Measurements from ENCODE around the gene ACP7. TPM values are rescaled to one million over a fixed set of nuclear protein-coding genes. Genes with fewer than 3 reads are reported as not detected.

Gene ACP7
- total and polyA plus RNA-seq, 2 of the 8 experiments (the other 6 are each of a cell fraction or from before 2014, with no cell fraction given): 0.27 to 0.50 TPM

GRCh38 chr19:39104186-39104596 lies 20.0 kb downstream of the ACP7 start:
- no peak overlapping the region for H2BK12ac ChIP-seq (ENCODE audit: low read depth, low read length)
- no peaks in the 10 kb centered on the region for H3K79me2 ChIP-seq (ENCODE audit: control insufficient read depth in 1 of 2, insufficient read depth in 2 of 2, low read length in 2 of 2)
- H2AFZ ChIP-seq (ENCODE audit: low read length): no peak overlapping the region
- H2BK120ac ChIP-seq (replicated peaks; ENCODE audit: low read depth, low read length): no peak overlapping the region
- H3K9me3 ChIP-seq (ENCODE audit: insufficient read depth in 2 of 2, low read depth in 1 of 2, low read length in 1 of 2): no peaks in the 10 kb centered on the region
- TF ChIP-seq FOSL1 (IDR thresholded peaks at IDR 0.05; ENCODE audit: insufficient read depth, low read depth, low read length) (no peak), SIX5 (IDR thresholded peaks at IDR 0.05; ENCODE audit: low read depth, low read length) (no peak), EP300 (IDR thresholded peaks at IDR 0.05; ENCODE audit: borderline replicate concordance in 1 of 2, low read depth in 2 of 2, low read length in 2 of 2) (no peak)
- TF ChIP-seq, protein P1, sequence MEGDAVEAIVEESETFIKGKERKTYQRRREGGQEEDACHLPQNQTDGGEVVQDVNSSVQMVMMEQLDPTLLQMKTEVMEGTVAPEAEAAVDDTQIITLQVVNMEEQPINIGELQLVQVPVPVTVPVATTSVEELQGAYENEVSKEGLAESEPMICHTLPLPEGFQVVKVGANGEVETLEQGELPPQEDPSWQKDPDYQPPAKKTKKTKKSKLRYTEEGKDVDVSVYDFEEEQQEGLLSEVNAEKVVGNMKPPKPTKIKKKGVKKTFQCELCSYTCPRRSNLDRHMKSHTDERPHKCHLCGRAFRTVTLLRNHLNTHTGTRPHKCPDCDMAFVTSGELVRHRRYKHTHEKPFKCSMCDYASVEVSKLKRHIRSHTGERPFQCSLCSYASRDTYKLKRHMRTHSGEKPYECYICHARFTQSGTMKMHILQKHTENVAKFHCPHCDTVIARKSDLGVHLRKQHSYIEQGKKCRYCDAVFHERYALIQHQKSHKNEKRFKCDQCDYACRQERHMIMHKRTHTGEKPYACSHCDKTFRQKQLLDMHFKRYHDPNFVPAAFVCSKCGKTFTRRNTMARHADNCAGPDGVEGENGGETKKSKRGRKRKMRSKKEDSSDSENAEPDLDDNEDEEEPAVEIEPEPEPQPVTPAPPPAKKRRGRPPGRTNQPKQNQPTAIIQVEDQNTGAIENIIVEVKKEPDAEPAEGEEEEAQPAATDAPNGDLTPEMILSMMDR (IDR thresholded peaks at IDR 0.05; ENCODE audit: control extremely low read depth in 1 of 3, insufficient read depth in 1 of 3, low read depth in 1 of 3, low read length in 3 of 3): no peak
- no peak overlapping the region for H3K56ac ChIP-seq (replicated peaks; ENCODE audit: insufficient read length, low read depth, low read length)
- no peak overlapping the region for H4K8ac ChIP-seq (ENCODE audit: extremely low read depth, insufficient read depth, low read length)
- H2BK20ac ChIP-seq (ENCODE audit: low read length): no peak overlapping the region
- 81% methylated on average over 5 of the region's 5 CpGs; no CpG with 5 or more reads in 1 of the 2 experiments for WGBS, 2 experiments (ENCODE audit: extremely low coverage in 1 of 2, insufficient coverage in 1 of 2, insufficient read length in 1 of 2, insufficient replicate concordance in 2 of 2, low coverage in 1 of 2, low lambda C conversion rate in 2 of 2, missing lambda C conversion rate in 1 of 2)
- no peaks in the 10 kb centered on the region for H3K79me1 ChIP-seq (ENCODE audit: low read depth, low read length)
- no peaks in the 10 kb centered on the region for H3K36me3 ChIP-seq (ENCODE audit: control insufficient read depth in 2 of 4, insufficient read depth in 4 of 4, low read length in 3 of 4)
- no peaks in the 10 kb centered on the region for H3K4me1 ChIP-seq (replicated peaks in 1 of 4; ENCODE audit: control insufficient read depth in 3 of 4, insufficient read depth in 4 of 4, low read length in 3 of 4)
- H3K23ac ChIP-seq (ENCODE audit: insufficient read length): no peak overlapping the region
- ChIA-PET POLR2A (ENCODE audit: partially characterized antibody) (interaction anchor here (0.7 kb wide), 1 partner anchor 1079 kb away, joined by 3 read pairs; no protein-coding TSS in a partner anchor), CTCF (ENCODE audit: partially characterized antibody) (interaction anchor here (0.6 to 1.2 kb wide), 3 partner anchors 8 to 77 kb away, joined by 3 to 5 read pairs (median 4); no protein-coding TSS in a partner anchor)
- H3K18ac ChIP-seq (ENCODE audit: extremely low read depth, low read length): no peak overlapping the region
- FAIRE-seq: no peak
- no peak overlapping the region for H3K4me2 ChIP-seq (ENCODE audit: insufficient read depth in 1 of 2, low read depth in 2 of 2, low read length in 2 of 2)
- H3K9ac ChIP-seq (replicated peaks in 1 of 4; ENCODE audit: extremely low read depth in 1 of 4, low read depth in 3 of 4, low read length in 3 of 4): no peak overlapping the region
- H4K91ac ChIP-seq (replicated peaks; ENCODE audit: insufficient read length, low read length): no peak overlapping the region
- no peak overlapping the region for H3K27ac ChIP-seq (ENCODE audit: low read depth, low read length)
- no peak overlapping the region for H3K4me3 ChIP-seq (ENCODE audit: extremely low read depth in 1 of 4, insufficient read depth in 2 of 4, low read depth in 3 of 4, low read length in 4 of 4)
- H4K20me1 ChIP-seq (replicated peaks in 1 of 2; ENCODE audit: control insufficient read depth in 1 of 2, insufficient read depth in 2 of 2, low read length in 2 of 2): no peaks in the 10 kb centered on the region
- DNase-seq (ENCODE audit: low read depth in 1 of 2, low spot score in 2 of 2): no peak
- H3K4ac ChIP-seq (replicated peaks; ENCODE audit: insufficient read length, low read depth, low read length): no peak overlapping the region
- H3K23me2 ChIP-seq (ENCODE audit: low read depth, low read length): no peaks in the 10 kb centered on the region
- no peak overlapping the region for H2BK5ac ChIP-seq (ENCODE audit: low read depth, low read length)
- no peak overlapping the region for H2AK5ac ChIP-seq (ENCODE audit: low read depth, low read length)
- H3K14ac ChIP-seq (ENCODE audit: insufficient read length): no peak overlapping the region
- H3K27me3 ChIP-seq (replicated peaks in 1 of 4; ENCODE audit: control insufficient read depth in 3 of 4, extremely low read depth in 1 of 4, insufficient read depth in 3 of 4, low read length in 3 of 4): no peaks in the 10 kb centered on the region; a peak in 2 of 7 replicates
- H2BK15ac ChIP-seq (ENCODE audit: low read length): no peak overlapping the region
- H4K5ac ChIP-seq (ENCODE audit: insufficient read length, low read depth, low read length): no peak overlapping the region
